ENCODE measurements around the gene FNBP1L.

FNBP1L gene

GRCh38 chr1:93532780-93533378 lies 85.0 kb downstream of the FNBP1L start:
- TF ChIP-seq FOXP2 (optimal IDR thresholded peaks at IDR 0.05; ENCODE audit: control extremely low read depth, extremely low read length, insufficient read depth): no peak
- no peak for TF ChIP-seq EZH2 (IDR thresholded peaks at IDR 0.05)
- TF ChIP-seq POLR2AphosphoS5 (IDR thresholded peaks at IDR 0.05; ENCODE audit: borderline replicate concordance, low read depth, low read length): no peak

GRCh38 chr1:93533677-93534076 lies 85.8 kb downstream of the FNBP1L start:
- Histone ChIP-seq H3K36me3 (ENCODE audit: insufficient read depth, low read length) (peaks cover 46% of the 10 kb centered on the region), H3K27ac (no peak overlapping the region)

More at GRCh38 chr1:93532780-93533378, 85.0 kb downstream of the FNBP1L start:
- Histone ChIP-seq H3K9ac (ENCODE audit: insufficient read length) (no peak overlapping the region), H3K9me3 (ENCODE audit: low read depth, low read length) (no peaks in the 10 kb centered on the region), H3K36me3 (ENCODE audit: insufficient read depth, low read length) (peaks cover 46% of the 10 kb centered on the region), H3K4me3 (no peak overlapping the region), H3K27ac (no peak overlapping the region)
- DNase-seq (ENCODE audit: low read depth, low spot score): no peak

GRCh38 chr1:93537396-93537795 lies 89.5 kb downstream of the FNBP1L start:
- TF ChIP-seq POLR2AphosphoS5 (IDR thresholded peaks at IDR 0.05; ENCODE audit: borderline replicate concordance, low read depth, low read length) (no peak), FOXP2 (optimal IDR thresholded peaks at IDR 0.05; ENCODE audit: control extremely low read depth, extremely low read length, insufficient read depth) (no peak), EZH2 (IDR thresholded peaks at IDR 0.05) (no peak)
- Histone ChIP-seq H3K27ac (no peak overlapping the region; the same call in 1 of the 2 replicates), H3K9ac (ENCODE audit: insufficient read length) (no peak overlapping the region), H3K36me3 (ENCODE audit: insufficient read depth, low read length) (peaks cover 27% of the 10 kb centered on the region), H3K4me3 (no peak overlapping the region), H3K9me3 (ENCODE audit: low read depth, low read length) (no peaks in the 10 kb centered on the region)
- DNase-seq (ENCODE audit: low read depth, low spot score): no peak

More at GRCh38 chr1:93533677-93534076, 85.8 kb downstream of the FNBP1L start:
- no peak overlapping the region for H3K9ac ChIP-seq (ENCODE audit: insufficient read length)
- TF ChIP-seq EZH2 (IDR thresholded peaks at IDR 0.05) (no peak), FOXP2 (optimal IDR thresholded peaks at IDR 0.05; ENCODE audit: control extremely low read depth, extremely low read length, insufficient read depth) (no peak), POLR2AphosphoS5 (IDR thresholded peaks at IDR 0.05; ENCODE audit: borderline replicate concordance, low read depth, low read length) (no peak)
- no peak overlapping the region for H3K4me3 ChIP-seq
- DNase-seq (ENCODE audit: low read depth, low spot score): no peak
- no peaks in the 10 kb centered on the region for H3K9me3 ChIP-seq (ENCODE audit: low read depth, low read length)

- TF ChIP-seq EZH2 (IDR thresholded peaks at IDR 0.05) (no peak), POLR2AphosphoS5 (IDR thresholded peaks at IDR 0.05; ENCODE audit: borderline replicate concordance, low read depth, low read length) (no peak), FOXP2 (optimal IDR thresholded peaks at IDR 0.05; ENCODE audit: control extremely low read depth, extremely low read length, insufficient read depth) (no peak)
- Histone ChIP-seq H3K36me3 (ENCODE audit: insufficient read depth, low read length) (peaks cover 22% of the 10 kb centered on the region), H3K4me3 (no peak overlapping the region), H3K9ac (ENCODE audit: insufficient read length) (no peak overlapping the region), H3K27ac (peak overlapping the region; percentile 61; the same call in 1 of the 2 replicates), H3K9me3 (ENCODE audit: low read depth, low read length) (no peaks in the 10 kb centered on the region)
- no peak for DNase-seq (ENCODE audit: low read depth, low spot score)
Observed at GRCh38 chr1:93537924-93538323, 90.0 kb downstream of the FNBP1L start.

GRCh38 chr1:93541045-93541444 lies 93.1 kb downstream of the FNBP1L start:
- H3K27ac ChIP-seq: 0 out of 2 replicates have a peak overlapping the region, but pooled peaks have one; percentile 17
- DNase-seq (ENCODE audit: low read depth, low spot score): no peak
- no peak for TF ChIP-seq EZH2 (IDR thresholded peaks at IDR 0.05)
- TF ChIP-seq POLR2AphosphoS5 (IDR thresholded peaks at IDR 0.05; ENCODE audit: borderline replicate concordance, low read depth, low read length): no peak; the same call in 1 of the 2 replicates
- no peak for TF ChIP-seq FOXP2 (optimal IDR thresholded peaks at IDR 0.05; ENCODE audit: control extremely low read depth, extremely low read length, insufficient read depth)
- H3K9ac ChIP-seq (ENCODE audit: insufficient read length): no peak overlapping the region
- H3K9me3 ChIP-seq (ENCODE audit: low read depth, low read length): no peaks in the 10 kb centered on the region
- H3K4me3 ChIP-seq: peak overlapping the region; percentile 4; the same call in 1 of the 2 replicates
- H3K36me3 ChIP-seq (ENCODE audit: insufficient read depth, low read length): peaks cover 21% of the 10 kb centered on the region

GRCh38 chr1:93542398-93542797 lies 94.5 kb downstream of the FNBP1L start:
- Histone ChIP-seq H3K27ac (no peak overlapping the region), H3K36me3 (ENCODE audit: insufficient read depth, low read length) (peaks cover 18% of the 10 kb centered on the region), H3K9ac (ENCODE audit: insufficient read length) (no peak overlapping the region), H3K9me3 (ENCODE audit: low read depth, low read length) (no peaks in the 10 kb centered on the region), H3K4me3 (no peak overlapping the region)
- no peak for DNase-seq (ENCODE audit: low read depth, low spot score)
- TF ChIP-seq EZH2 (IDR thresholded peaks at IDR 0.05) (no peak), POLR2AphosphoS5 (IDR thresholded peaks at IDR 0.05; ENCODE audit: borderline replicate concordance, low read depth, low read length) (no peak)

GRCh38 chr1:93546162-93546863 lies 98.4 kb downstream of the FNBP1L start:
- H3K9me3 ChIP-seq (ENCODE audit: low read depth, low read length): no peaks in the 10 kb centered on the region
- H3K9ac ChIP-seq (ENCODE audit: insufficient read length): no peak overlapping the region
- TF ChIP-seq EZH2 (IDR thresholded peaks at IDR 0.05) (no peak), POLR2AphosphoS5 (IDR thresholded peaks at IDR 0.05; ENCODE audit: borderline replicate concordance, low read depth, low read length) (no peak)
- peaks cover 55% of the 10 kb centered on the region for H3K36me3 ChIP-seq (ENCODE audit: insufficient read depth, low read length)
- no peak for DNase-seq (ENCODE audit: low read depth, low spot score)
- H3K27ac ChIP-seq: no peak overlapping the region
- no peak overlapping the region for H3K4me3 ChIP-seq

- H3K36me3 ChIP-seq (ENCODE audit: insufficient read depth, low read length): peaks cover 61% of the 10 kb centered on the region
- DNase-seq (ENCODE audit: low read depth, low spot score): no peak
Observed at GRCh38 chr1:93549131-93549530, 101.2 kb downstream of the FNBP1L start.

More at GRCh38 chr1:93549131-93549530, 101.2 kb downstream of the FNBP1L start:
- H3K9me3 ChIP-seq (ENCODE audit: low read depth, low read length): no peaks in the 10 kb centered on the region
- no peak overlapping the region for H3K4me3 ChIP-seq
- H3K9ac ChIP-seq (ENCODE audit: insufficient read length): no peak overlapping the region
- no peak overlapping the region for H3K27ac ChIP-seq
- TF ChIP-seq POLR2AphosphoS5 (IDR thresholded peaks at IDR 0.05; ENCODE audit: borderline replicate concordance, low read depth, low read length) (no peak), EZH2 (IDR thresholded peaks at IDR 0.05) (no peak), FOXP2 (optimal IDR thresholded peaks at IDR 0.05; ENCODE audit: control extremely low read depth, extremely low read length, insufficient read depth) (no peak)

Measured in SK-N-MC (cell line).